ENCODE results near the gene MINK1. TPM values are rescaled to one million over a fixed set of nuclear protein-coding genes. Genes with fewer than 3 reads are reported as not detected.
A peak's percentile ranks its signal among the peaks of the same experiment; 100 is the strongest.

The MINK1 gene
- total RNA-seq, 4 donors from 2014 or later = 29.3 to 48.6 (median 46.4) TPM

DNA sequence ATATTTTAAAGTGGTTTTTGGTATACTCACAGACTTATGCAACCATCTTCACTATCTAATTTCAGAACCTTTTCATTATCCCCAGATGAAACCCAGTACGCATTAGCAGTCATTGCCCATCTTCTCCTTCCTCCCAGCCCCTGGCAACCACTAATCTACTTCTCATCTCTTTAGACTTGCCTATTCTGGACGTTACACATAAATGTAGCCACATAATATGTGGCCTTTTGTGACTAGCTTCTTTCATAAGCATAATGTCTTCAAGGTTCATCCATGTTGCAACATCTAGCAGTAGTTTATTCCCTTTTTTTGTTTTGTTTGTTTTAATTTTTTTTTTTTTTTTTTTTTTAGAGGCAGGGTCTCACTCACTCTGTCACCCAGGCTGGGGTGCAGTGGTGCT, 37.7 kb downstream of the MINK1 start:
- H3K4me3 ChIP-seq = no peak overlapping the region
- H3K36me3 ChIP-seq = peaks cover 0 to 4% of the 10 kb centered on the region in 2 donors
- no peak overlapping the region for H3K27ac ChIP-seq
- WGBS, 2 donors (ENCODE audit: low coverage in 1 of 2) = 70 to 93% methylated on average over 2 of the region's 2 CpGs
- H3K9me3 ChIP-seq = no peaks in the 10 kb centered on the region
- H3K27me3 ChIP-seq = no peaks in the 10 kb centered on the region
- H3K4me1 ChIP-seq = no peaks in the 10 kb centered on the region
- ATAC-seq = no peak
- TF ChIP-seq POLR2A (IDR thresholded peaks at IDR 0.05) = no peak
- TF ChIP-seq, protein P1, sequence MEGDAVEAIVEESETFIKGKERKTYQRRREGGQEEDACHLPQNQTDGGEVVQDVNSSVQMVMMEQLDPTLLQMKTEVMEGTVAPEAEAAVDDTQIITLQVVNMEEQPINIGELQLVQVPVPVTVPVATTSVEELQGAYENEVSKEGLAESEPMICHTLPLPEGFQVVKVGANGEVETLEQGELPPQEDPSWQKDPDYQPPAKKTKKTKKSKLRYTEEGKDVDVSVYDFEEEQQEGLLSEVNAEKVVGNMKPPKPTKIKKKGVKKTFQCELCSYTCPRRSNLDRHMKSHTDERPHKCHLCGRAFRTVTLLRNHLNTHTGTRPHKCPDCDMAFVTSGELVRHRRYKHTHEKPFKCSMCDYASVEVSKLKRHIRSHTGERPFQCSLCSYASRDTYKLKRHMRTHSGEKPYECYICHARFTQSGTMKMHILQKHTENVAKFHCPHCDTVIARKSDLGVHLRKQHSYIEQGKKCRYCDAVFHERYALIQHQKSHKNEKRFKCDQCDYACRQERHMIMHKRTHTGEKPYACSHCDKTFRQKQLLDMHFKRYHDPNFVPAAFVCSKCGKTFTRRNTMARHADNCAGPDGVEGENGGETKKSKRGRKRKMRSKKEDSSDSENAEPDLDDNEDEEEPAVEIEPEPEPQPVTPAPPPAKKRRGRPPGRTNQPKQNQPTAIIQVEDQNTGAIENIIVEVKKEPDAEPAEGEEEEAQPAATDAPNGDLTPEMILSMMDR (IDR thresholded peaks at IDR 0.05) = no peak
- TF ChIP-seq POLR2AphosphoS5 (IDR thresholded peaks at IDR 0.05) = no peak

DNA sequence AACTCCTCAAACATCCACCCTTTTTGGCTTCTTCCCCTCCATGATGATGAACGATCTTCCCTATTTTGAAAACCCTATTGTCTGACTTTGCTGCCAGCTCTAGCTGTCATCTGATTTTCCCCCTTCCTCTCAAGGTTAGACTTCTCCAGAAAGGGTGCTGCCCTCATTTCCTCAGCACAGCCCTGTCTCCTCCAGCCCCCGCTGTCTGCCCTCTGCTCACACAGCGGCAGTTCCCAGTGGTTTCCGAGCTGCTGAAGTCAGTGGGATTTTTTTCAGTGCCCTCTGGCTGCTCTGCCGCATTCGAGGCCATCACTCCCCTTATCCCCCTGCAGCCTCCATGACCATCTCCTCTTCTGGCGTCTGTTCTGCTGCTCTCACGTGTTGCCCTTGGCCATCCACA, 39.6 kb downstream of the MINK1 start:
- Histone ChIP-seq H3K9me3 (no peaks in the 10 kb centered on the region), H3K36me3 (peaks cover 0 to 4% of the 10 kb centered on the region in 2 donors), H3K4me3 (no peak overlapping the region), H3K27me3 (no peaks in the 10 kb centered on the region), H3K27ac (no peak overlapping the region), H3K4me1 (no peaks in the 10 kb centered on the region)
- 45 to 51% methylated on average over 7 to 8 of the region's 8 CpGs for WGBS, 2 donors (ENCODE audit: low coverage in 1 of 2)
- ATAC-seq = no peak
- no peak for TF ChIP-seq POLR2AphosphoS5 (IDR thresholded peaks at IDR 0.05)
- no peak for TF ChIP-seq POLR2A (IDR thresholded peaks at IDR 0.05)
- TF ChIP-seq, protein P1 (IDR thresholded peaks at IDR 0.05) = no peak
- TF ChIP-seq EP300 (IDR thresholded peaks at IDR 0.05) = no peak

DNA sequence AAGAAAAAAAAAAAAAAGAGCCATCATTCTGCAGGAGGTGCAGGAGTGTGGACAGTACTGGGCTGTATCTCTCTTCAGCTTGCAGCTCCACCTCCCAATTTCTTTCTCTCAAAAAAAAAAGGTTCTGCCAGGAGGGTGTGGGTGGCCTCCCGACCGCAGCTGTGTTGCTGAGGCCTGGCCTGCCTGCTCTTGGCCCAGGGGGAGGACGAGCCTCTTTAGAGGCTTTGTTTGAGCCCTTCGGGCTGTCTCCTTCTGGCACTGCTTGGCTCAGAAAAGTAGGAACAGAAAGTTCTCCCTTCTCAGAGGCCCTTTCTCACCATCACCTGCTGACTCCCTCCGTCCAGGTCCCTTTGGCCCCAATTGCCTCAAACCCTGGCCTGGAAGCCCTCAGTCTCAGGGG, 43.9 kb downstream of the MINK1 start:
- no peak for ATAC-seq
- WGBS, 2 donors (ENCODE audit: low coverage in 1 of 2) = 71 to 92% methylated on average over 2 to 5 of the region's 5 CpGs
- H3K27ac ChIP-seq = no peak overlapping the region

DNA sequence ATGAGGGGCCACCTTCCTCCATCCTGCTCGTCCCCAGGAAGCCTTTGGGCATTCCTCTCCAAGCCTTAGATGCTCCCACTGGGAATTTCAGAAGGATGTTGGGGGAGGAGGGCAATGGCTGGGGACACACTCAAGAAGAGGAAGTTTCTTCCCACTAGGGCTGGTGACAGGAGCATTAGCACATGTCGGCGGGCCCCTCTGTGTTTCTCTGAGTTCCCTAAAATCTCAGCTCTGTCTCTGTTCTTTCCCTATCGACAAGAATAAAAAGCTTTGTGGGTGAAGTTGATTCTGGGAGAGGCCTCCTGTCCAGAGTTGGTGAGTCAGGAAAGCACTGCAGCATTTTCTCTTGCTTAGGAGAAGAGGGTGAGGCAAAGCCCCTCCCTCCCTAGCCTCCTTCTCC, 46.5 kb downstream of the MINK1 start:
- Histone ChIP-seq H3K36me3 (peaks cover 0 to 51% of the 10 kb centered on the region in 2 donors), H3K27me3 (no peaks in the 10 kb centered on the region), H3K4me3 (no peak overlapping the region), H3K9me3 (no peaks in the 10 kb centered on the region), H3K4me1 (peaks cover 0 to 9% (median 3%) of the 10 kb centered on the region in 3 donors), H3K27ac (no peak overlapping the region)
- WGBS, 2 donors (ENCODE audit: low coverage in 1 of 2) = 90% methylated on average over 2 of the region's 4 CpGs; no CpG with 5 or more reads in 1 of the 2 donors
- TF ChIP-seq, protein P1 (IDR thresholded peaks at IDR 0.05) = no peak
- TF ChIP-seq POLR2A (IDR thresholded peaks at IDR 0.05) (no peak), POLR2AphosphoS5 (IDR thresholded peaks at IDR 0.05) (no peak), EP300 (IDR thresholded peaks at IDR 0.05) (no peak)
- no peak for ATAC-seq

More for the DNA sequence above, 43.9 kb downstream of the MINK1 start:
- Histone ChIP-seq H3K4me3 (no peak overlapping the region), H3K9me3 (no peaks in the 10 kb centered on the region), H3K36me3 (peaks cover 0 to 33% of the 10 kb centered on the region in 2 donors), H3K4me1 (peaks cover 0 to 9% (median 3%) of the 10 kb centered on the region in 3 donors), H3K27me3 (no peaks in the 10 kb centered on the region)
- TF ChIP-seq, protein P1 (IDR thresholded peaks at IDR 0.05) = no peak
- TF ChIP-seq EP300 (IDR thresholded peaks at IDR 0.05) (no peak), POLR2AphosphoS5 (IDR thresholded peaks at IDR 0.05) (no peak), POLR2A (IDR thresholded peaks at IDR 0.05) (no peak)

DNA sequence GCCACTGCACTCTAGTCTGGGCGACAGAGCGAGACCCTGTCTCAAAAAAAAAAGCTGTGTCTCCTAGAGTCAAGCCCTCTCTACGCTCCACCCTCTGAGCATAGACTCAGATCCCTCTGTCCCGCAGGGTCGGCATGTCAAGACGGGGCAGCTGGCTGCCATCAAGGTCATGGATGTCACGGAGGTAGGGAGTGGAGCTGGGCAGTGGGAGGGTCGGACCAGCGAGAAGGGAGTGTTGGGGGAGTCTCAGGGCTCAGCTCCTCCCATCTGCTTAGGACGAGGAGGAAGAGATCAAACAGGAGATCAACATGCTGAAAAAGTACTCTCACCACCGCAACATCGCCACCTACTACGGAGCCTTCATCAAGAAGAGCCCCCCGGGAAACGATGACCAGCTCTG, 47.7 kb downstream of the MINK1 start:
- no peaks in the 10 kb centered on the region for H3K27me3 ChIP-seq
- WGBS, 2 donors (ENCODE audit: low coverage in 1 of 2) = 82 to 87% methylated on average over 7 to 8 of the region's 15 CpGs
- H3K4me1 ChIP-seq = peaks cover 0 to 9% (median 3%) of the 10 kb centered on the region in 3 donors
- no peaks in the 10 kb centered on the region for H3K9me3 ChIP-seq
- no peak overlapping the region for H3K27ac ChIP-seq
- H3K4me3 ChIP-seq = no peak overlapping the region
- peak; percentile 33 for ATAC-seq
- TF ChIP-seq, protein P1 (IDR thresholded peaks at IDR 0.05) = no peak
- TF ChIP-seq POLR2AphosphoS5 (IDR thresholded peaks at IDR 0.05) (no peak), POLR2A (IDR thresholded peaks at IDR 0.05) (no peak), EP300 (IDR thresholded peaks at IDR 0.05) (no peak)
- H3K36me3 ChIP-seq = peaks cover 0 to 63% of the 10 kb centered on the region in 2 donors

Data from gastroesophageal sphincter (tissue), 4 donors.